ENCODE data around the gene FBXO10. TPM values are rescaled to one million over a fixed set of nuclear protein-coding genes. Genes with fewer than 3 reads are reported as not detected.
A peak's percentile ranks its signal among the peaks of the same experiment; 100 is the strongest.
"Not testable (repeated sequence)": the region's sequence is repeated elsewhere in the genome, so short reads cannot be mapped to it uniquely, and the experiment has no call there.

FBXO10 gene
- total RNA-seq, 1 donor from 2014 or later: 9.5 TPM

DNA sequence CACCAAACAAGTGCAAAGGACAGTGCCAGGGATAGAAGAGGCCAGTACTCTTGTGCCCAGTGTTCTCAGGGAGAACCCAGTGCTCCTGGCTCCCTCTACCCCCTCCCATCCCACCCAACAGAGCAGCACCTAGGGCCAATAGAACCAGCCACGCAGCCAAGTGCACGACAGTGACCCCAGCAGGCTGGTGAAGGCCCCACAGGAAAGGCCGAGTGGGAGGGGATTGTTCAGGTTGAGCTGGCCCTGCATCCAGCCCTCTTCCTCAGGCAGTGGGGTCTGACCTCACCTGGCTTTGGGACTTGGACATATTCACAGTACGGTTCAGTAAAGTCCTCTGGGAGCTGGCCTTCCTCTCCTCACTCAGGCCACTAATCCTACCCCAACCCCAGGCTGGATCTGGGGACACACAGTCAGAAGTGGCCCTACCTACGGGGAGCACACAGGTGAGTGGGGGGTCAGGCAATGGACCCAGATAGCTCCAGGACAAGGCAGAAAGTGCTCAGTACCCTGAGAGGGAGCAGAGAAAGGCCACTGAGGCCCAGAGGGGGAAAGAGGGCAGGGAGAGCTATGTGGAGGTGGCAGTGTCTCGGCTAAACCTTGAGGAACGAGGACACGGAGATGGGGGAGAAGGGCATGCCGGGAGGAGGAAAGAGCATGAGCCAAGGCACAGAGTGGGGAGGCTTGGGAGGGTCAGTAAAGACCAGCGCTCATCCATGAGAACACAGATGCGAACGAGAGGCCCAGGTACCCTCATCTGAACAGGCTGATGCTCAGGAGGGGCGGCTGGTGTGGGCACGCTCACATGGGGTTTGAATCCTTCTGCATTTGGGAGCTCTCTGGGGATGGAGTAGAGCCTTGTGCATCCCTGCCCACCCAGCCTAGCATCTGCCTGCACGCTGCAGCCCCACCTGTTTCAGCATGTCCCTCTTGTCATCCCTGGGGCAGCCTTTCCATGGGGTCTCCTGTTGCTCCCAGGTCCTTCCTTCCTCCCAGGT lies 64.9 kb downstream of the FBXO10 start:
- no peak for DNase-seq (ENCODE audit: low read depth, low spot score)

- DNase-seq (ENCODE audit: low read depth, low spot score): not testable (repeated sequence)
Observed at GRCh38 chr9:37510053-37510452, 66.1 kb downstream of the FBXO10 start.

DNA sequence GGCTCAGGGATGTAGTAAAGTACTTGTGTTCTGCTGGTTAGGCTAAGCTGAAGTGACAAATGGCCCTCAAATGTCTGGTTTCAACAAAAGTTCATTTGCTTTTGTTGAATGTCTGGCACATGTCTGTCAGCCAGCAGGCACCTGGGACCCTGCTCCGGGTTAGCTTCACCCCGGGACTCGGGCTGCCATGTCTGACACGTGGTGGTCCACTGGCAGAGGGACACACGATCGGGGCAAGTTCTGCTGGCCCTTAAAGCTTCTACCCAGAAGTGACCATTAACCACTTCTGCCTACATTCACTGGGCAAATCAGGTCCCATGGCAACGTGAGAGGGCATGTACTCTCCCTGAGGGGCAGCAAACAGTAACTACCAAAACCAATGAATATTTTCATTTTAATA lies 66.6 kb downstream of the FBXO10 start:
- no peak for DNase-seq (ENCODE audit: low read depth, low spot score)

DNA sequence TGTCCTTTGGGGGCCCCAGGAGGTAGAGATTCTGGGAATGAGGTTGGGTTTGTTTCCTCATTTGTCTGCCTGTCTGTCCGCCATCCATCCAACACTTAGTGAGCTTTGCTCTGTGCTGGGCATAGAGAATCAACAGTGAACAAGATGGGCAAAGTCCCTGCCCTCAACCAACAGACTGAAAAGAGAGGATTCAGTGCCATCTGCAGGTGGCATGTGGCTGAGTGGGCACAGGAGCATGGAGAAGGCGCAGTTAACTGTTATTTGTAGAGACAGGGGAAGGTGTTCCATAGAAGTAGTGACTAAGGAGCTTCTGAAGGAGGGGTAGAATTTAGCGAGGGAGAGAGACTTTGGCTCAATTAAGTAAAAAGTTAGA lies 67.4 kb downstream of the FBXO10 start:
- DNase-seq (ENCODE audit: low read depth, low spot score): no peak

- no peak for DNase-seq (ENCODE audit: low read depth, low spot score)
Observed at GRCh38 chr9:37508135-37508833, 67.9 kb downstream of the FBXO10 start.

- no peak for DNase-seq (ENCODE audit: low read depth, low spot score)
Observed at GRCh38 chr9:37507566-37508134, 68.5 kb downstream of the FBXO10 start.

GRCh38 chr9:37504605-37505004 lies 71.6 kb downstream of the FBXO10 start:
- DNase-seq (ENCODE audit: low read depth, low spot score): no peak

DNA sequence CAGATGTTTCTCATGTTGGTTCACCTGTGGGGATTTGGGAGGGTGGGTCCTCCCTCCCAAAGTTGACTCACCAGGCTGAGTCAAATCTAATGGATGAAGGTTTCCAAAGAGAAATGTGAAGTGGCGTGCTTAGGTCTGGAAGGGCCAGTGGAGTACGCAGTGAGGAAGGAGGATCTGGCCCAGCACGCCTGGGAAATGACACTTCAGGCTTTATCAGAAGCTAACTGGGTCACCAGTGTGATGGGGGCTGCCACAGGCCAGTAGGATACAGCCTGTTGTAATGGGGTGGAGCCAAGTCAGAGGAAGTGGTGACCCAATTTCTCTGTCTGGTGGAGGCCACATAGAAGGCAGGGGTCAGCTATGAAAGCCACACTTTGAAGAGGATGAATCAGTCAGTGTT lies 72.4 kb downstream of the FBXO10 start:
- DNase-seq (ENCODE audit: low read depth, low spot score): no peak

GRCh38 chr9:37501957-37502596 lies 74.1 kb downstream of the FBXO10 start:
- DNase-seq (ENCODE audit: low read depth, low spot score): no peak

GRCh38 chr9:37499297-37499696 lies 76.9 kb downstream of the FBXO10 start:
- no peak for DNase-seq (ENCODE audit: low read depth, low spot score)

- no peak for DNase-seq (ENCODE audit: low read depth, low spot score)
Observed at GRCh38 chr9:37498457-37498856, 77.7 kb downstream of the FBXO10 start.

- no peak for DNase-seq (ENCODE audit: low read depth, low spot score)
Observed at GRCh38 chr9:37497320-37497719, 78.9 kb downstream of the FBXO10 start.

DNA sequence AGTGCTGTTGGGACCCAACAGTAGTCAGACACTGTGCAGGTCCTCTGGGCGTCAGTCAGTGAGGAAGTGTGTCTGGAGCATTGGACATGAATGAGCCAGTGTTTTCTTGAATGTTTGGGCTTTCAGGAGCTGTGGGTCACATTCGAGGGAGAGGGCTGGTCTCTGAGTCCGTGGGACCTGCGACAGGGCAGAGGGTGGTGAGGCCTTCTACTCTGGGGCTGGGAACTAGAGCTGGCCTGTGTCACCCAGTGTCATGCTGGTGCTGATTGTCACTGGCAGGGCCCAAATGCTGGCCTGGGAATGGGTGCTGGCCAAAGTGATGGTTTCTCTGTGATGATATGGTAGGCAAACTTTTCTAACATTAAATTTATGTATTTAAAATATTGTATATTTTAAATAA lies 80.2 kb downstream of the FBXO10 start:
- no peak for DNase-seq (ENCODE audit: low read depth, low spot score)

DNA sequence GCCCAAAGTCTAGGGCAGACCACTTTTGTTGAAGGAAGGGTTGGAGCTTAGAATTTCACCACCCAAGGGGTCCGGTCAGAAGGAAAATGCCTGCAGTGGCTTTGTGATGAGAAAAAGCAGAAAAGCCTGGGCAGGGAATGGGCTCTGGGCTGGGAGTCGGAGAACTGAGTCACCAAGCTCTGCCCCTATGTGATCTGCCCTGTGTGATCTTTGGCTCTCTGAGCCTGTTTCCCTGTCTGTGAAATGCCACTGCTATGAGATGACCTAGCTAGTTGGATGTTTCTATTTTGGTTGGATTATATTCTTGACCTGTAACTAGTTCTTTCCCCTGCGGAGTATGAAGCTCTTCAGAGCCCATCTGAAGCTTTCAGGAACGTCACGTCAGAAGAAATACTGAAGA lies 80.6 kb downstream of the FBXO10 start:
- no peak for DNase-seq (ENCODE audit: low read depth, low spot score)

DNA sequence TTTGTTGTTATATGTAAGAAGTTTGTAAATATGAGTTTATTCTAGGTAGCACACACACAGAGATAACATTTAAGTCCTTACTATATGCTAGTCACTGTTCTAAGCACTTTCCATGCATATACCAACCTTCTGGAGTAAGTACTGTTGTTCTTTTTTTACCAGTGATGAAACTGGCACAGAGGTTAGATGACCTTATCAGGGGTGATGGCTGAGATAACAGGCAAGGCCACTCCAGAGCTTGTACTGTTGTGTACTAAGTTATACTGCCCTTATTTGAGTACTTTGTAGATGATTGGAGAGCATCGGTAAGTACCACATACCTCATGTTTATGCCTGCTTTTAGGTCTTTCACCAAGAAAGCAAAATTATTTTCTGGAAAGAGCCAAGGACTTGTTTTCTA lies 84.2 kb downstream of the FBXO10 start:
- DNase-seq (ENCODE audit: low read depth, low spot score): no peak

GRCh38 chr9:37486616-37487548 lies 89.3 kb downstream of the FBXO10 start:
- no peak for DNase-seq (ENCODE audit: low read depth, low spot score)

GRCh38 chr9:37486256-37486615 lies 89.9 kb downstream of the FBXO10 start:
- DNase-seq (ENCODE audit: low read depth, low spot score): no peak

GRCh38 chr9:37485389-37486255 lies 90.6 kb downstream of the FBXO10 start, which contains the start of gene POLR1E:
POLR1E (plus strand) TSS chr9:37485948; CDS start chr9:37486048, 100 bp downstream.
- peak; percentile 49 for DNase-seq (ENCODE audit: low read depth, low spot score)

GRCh38 chr9:37480759-37481158 lies 95.4 kb downstream of the FBXO10 start:
- DNase-seq (ENCODE audit: low read depth, low spot score): no peak
